Measurements from ENCODE around the gene COL26A1.
"Not testable (repeated sequence)": the region's sequence is repeated elsewhere in the genome, so short reads cannot be mapped to it uniquely, and the experiment has no call there.

COL26A1 gene

DNA sequence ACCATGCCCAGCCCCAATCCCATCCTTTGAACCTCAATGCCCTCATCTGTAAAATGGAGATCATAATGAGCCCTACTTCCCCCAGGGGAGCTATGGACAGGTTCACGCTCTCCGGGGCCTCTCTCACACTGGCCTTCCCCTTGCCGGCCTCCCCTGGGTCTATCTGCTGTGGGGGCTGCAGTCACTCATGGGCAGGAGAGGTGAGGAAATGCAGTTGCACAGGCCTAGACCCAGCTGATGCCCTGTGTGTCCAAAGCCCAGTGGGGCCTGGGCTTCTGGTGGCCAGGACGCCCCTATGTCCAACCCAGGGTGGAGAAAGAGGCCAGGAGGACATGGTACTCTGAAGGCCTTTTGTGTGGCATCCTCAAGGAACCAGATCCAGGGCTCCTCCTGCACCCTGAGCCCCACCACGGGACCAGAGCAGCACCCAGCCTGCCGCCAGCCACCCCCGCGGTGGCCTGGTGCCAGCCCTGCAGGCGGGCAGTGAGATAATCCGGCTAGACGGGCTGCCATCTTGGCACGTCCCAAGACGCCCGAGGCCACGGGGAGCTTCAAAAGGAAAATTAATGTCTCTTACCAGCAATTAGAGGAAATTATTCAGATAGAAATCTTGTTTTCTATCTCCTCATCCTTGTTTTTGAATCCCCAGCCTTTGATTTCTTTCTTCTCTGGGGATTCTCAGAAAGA is 227.4 kb downstream of the COL26A1 start:
- no peak overlapping the region for H3K4me3 ChIP-seq (ENCODE audit: low read depth, low read length)

DNA sequence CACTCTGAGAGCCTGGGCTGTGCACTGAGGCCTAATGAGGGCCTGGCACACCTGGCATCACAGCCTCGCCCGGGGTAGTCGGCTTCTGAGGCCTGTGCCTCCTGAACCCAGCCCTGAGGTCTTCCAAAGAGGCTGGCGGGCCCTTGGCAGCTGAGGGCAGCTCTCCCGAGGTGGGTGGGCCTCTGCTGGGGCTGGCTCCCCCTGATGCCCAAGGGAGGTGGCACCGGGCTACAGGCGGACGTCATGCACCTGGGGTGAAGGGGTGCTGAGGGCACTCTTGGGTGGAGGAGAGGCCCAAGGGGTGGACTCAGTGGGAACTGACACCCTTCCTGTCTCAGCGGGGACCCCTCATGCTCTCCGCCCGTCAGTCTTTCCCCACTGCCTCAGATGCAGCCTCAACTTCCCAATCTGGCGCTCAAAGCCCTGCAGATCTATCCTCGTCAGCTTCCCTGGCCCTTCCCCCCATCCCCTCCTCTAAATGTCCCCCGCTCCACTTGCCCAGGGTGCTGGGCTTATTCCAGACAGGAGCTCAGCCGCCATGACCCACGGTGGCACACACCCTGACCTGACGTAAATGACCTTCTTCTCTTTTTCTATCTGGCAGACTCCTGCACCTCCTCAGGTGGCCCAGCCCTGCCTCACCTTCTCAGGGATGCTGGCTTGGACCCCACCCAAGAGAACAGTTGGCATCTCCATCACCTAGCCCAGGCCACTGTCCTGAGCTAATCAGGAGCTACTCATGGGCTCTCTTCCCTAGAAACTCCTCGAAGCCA is 228.2 kb downstream of the COL26A1 start:
- H3K4me3 ChIP-seq (ENCODE audit: low read depth, low read length), result no peak overlapping the region

DNA sequence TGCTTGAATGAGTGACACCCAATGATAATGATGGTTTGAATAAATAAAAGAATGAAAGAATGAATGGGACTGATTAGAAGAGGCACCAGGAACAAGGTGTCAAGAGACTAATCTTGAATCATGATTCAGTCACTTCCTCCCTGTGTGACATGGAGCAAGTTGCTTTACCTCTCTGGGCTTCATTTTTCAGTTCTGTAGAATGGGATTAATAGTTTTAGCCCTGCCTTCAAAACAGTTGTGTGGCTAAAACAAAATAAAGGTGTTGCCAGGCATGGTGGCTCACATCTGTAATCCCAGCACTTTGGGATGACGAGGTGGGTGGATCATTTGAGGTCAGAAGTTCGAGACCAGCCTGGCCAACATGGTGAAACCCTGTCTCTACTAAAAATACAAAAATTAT is 228.8 kb downstream of the COL26A1 start:
- no peak overlapping the region for H3K4me3 ChIP-seq (ENCODE audit: low read depth, low read length)

DNA sequence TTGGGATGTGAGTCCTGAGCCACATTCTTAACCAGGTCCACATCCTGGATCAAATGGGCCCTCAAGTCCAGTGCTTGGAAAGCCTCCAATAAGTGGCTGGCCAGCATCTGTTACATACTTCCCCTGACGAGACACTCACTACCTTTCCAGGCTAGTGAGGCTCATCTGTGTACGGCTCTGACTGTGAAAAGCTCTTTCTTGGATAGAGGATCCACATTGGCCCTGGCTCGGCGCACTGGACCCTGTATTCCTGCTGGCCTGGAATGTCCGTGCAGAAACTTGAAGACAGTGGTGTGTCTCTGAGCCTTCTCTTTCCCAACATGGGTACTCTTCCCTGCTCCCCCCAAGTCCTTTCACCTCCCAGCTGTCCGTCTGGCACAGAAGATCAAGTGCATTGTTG is 230.9 kb downstream of the COL26A1 start:
- no peak overlapping the region for H3K4me3 ChIP-seq (ENCODE audit: low read depth, low read length)

DNA sequence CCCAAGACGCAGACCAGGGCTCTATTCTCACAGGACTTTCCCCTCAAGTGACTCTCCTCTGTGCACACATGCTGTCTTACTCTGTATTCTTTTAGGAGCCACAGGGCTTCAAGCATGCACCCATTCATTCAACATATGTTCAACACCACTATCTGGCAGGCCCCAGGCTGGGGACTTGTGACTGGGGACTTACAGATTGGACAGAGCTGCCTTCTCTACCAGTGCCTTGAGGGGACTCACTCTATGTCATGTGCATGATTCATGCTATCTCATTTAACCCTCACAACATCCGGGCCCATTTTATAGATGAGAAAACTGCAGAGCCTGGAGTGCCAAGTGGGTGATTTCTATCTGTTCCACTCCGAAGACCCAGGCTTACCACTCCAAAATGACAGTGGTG is 232.1 kb downstream of the COL26A1 start:
- no peak overlapping the region for H3K4me3 ChIP-seq (ENCODE audit: low read depth, low read length)

DNA sequence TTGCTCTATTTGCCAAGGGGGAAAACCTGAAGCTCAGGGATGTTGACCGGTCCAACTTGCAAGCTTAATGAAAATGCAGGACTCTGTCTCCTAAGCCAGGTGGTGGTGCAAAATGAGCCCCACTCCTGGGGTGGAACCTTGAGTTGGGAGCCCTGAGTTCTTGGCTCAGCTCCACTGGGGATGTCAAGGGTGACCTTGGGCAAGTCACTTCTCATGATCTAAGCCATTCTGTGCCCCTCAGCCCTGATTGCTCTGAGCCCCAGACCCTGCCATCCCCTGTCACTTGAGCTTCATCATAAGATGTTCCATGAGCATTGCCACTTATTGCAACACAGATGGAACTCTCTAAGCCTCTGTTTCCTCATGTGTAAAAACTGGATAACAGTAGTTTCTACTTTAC is 232.6 kb downstream of the COL26A1 start:
- H3K4me3 ChIP-seq (ENCODE audit: low read depth, low read length), result no peak overlapping the region

DNA sequence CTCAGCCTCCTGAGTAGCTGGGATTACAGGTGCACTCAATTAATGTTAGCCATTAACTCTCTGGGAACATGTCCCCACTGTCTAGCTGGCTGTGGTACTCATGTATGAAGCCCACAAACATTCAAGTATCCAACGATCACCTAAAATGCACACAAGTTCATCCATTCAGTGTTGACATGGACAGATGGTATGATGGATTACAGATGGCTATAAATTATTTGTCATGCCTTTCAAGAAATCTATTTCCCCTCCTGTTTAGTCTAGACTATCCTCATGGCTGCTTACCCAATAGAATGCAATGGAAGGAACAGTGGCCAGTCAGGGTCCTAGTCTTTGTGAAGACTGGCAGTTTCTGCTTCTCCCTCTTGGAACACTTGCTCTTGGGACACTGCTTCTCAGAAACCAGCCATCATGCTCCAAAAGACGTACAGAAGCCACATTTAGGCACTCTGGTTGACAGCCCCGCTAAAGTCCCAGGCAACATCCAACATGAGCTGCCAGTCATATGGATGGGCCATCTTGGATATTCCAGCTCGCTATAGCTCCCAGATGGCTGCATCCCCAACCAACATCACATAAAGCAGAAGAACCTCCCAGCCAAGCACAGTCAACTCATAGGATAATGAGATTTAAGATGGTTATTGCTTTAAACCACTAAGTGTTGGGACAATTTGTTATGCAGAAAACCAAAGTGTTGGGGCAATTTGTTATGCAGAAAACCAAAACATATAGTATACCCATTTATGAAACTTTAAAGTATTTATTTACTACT is 233.3 kb downstream of the COL26A1 start:
- no peak overlapping the region for H3K4me3 ChIP-seq (ENCODE audit: low read depth, low read length)

DNA sequence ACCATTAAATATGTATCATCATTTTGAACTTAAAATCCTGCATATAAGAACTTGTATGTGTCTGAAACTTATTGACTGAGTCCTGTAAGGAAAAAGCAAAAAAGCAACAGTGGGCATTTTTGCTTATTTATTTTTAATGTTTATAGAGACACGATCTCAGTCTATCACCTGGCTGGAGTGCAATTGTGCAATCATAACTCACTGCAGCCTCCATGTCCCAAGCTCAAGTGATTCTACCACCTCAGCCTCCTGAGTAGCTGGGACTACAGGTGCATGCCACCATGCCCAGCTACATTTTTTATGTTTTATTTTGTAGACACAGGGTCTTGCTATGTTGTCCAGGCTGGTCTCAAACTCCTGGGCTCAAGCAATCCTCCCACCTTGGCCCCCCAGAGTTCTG is 234.2 kb downstream of the COL26A1 start:
- H3K4me3 ChIP-seq (ENCODE audit: low read depth, low read length), result no peak overlapping the region

DNA sequence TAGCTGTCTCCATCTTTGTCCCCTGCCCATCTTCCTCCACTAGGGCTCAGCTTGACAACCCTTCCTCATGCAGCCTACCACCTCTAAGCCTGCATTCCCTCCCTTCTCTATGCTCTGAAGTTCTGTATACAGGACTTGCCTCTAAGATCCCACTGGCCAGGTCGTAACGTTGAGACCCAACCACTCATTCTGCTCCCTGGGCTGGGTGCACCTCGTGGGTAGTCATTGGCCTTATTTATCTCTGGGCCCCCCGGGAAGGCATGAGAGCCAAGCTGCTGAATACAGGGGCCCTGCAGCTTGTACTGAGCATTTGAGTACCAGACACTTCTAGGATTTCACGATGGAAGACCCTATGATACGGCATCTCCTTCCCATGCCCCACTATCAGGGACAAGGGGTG is 235.3 kb downstream of the COL26A1 start:
- H3K4me3 ChIP-seq (ENCODE audit: low read depth, low read length), result no peak overlapping the region

DNA sequence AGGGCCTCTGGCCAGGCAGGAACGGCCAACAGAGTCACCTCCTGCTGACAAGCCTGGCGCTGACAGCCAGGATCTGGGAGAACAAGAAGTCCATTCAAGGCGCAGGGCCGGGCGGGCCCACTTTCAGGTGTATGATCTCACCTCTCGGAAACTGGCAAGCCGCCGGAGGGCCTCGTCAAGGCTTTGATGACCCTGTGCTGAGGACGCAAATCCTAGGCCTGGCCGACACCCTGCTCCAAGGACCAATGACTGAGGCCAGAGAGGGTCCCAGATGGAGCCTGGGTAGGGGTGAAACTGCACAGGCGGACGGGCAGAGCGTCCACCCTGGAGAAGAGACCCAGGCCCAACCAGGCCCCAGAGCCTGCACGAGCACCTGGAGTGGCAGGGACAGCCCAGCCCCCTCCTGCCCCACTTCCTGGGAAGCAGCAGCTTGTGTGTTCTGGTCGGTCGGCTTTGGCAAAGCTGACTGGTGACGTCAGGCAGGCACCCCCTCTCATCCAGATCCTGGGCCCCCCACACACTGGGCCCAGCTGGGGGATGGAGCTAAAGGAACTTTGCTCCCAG is 235.8 kb downstream of the COL26A1 start:
- no peak overlapping the region for H3K4me3 ChIP-seq (ENCODE audit: low read depth, low read length)

DNA sequence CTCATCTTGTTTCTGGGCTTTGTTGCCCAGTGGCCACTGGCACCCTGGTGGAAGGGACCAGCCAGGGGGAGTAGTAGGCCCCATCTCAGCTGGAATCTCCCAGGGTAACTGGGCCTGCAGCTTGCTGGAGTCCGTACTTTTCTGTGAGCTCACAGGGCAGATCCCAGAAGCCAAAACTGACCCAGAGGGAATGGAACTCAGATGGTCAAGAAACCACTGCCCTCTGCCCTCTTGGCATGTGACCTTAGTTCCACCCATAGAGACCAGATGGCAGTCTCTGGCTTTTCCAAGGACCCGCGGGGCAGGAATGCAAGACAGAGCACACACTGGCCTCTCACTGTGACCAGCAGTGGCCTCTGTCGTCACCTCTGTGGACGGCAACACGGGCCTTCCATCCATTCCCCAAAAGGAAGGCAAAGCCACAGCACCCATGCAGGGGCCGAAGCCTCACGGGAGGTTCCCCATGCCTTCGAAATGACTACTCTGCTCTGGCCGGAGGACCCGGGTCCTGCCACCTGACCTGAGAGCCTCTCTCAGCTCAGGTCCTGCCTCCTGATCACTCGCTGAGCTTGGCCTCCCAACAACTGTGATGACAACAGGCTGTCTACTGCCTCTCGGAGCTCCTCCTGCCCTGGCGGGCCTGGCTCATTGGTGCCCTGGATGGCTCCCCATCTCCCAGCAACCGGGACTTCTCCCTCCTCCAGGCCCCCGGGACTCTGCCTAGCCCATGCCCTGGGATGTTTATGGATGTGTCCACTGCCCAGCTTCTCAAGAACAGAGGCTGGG is 236.5 kb downstream of the COL26A1 start:
- H3K4me3 ChIP-seq (ENCODE audit: low read depth, low read length), result no peak overlapping the region

DNA sequence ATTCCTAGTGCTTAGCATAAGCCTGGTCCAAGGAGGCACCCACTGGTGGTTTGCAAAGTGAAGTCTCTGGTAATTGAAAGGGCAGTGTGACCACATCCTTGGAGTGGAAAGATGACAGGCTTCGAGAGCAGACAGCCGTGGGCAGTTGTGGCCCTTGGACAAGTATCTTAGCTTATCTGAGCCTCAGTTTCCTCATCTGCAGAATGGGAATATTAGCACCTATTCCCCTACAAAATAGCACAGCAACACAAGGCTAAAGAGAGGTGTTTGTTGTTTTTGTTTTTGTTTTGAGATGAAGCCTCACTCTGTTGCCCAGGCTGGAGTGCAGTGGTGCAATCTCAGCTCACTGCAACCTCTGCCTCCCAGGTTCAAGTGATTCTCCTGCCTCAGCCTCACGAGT is 237.1 kb downstream of the COL26A1 start:
- no peak overlapping the region for H3K4me3 ChIP-seq (ENCODE audit: low read depth, low read length)

DNA sequence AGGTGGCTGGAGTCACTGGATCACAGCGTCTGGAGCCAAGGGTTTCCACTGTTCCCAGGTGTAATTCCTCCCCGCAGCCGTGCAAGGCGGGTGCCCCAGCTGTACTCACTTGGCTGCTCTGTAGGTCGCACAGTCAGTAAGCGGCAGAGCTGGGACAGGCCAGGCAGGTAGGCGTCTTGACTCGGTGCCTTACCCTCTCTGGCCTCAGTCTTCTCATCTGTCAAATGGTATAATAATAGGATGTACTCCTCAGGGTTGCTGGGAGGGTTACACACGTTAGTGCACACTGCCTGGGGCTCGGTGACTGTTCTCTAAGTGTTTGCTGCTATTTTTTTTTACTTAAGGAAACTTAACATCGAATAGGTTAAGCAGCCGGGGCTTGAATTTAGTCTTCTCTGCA is 239.4 kb downstream of the COL26A1 start:
- H3K4me3 ChIP-seq (ENCODE audit: low read depth, low read length), result no peak overlapping the region

DNA sequence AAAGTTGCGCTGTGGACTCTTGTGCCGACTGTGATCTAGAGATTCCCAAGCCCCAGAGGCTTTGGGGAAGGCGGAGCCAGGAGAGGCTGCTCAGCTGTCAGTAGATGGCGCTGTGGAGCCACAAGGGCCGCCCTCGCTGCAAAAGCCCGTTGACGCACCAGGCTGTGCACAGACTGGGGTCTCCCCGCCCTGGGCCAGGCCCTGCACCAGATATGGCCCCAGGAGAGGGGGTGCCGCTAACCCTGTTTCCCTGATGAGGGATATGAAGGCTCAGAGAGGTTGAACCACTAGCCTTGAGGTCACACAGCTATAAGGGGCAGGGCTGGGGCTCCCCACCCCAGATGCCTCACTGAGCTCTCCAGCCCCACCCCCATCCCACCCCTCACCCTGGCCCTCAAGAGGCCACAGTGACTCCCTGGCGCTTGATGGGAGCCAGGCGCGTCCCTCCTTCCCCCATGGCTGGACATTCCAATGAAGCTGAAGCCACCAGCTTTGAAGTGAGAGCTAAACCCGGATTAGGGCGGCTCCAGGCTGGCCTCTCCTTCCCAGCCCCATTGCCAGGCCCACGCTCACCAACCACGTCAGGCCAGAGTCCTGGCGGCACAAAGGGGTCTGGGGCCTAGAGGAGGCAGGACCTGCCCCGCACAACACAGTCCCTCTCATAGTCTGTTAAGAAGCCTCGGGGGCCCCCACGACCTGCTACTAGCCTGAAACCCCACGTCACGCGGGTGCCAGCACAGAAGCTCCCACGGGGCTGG is 240.0 kb downstream of the COL26A1 start:
- no peak overlapping the region for H3K4me3 ChIP-seq (ENCODE audit: low read depth, low read length)

DNA sequence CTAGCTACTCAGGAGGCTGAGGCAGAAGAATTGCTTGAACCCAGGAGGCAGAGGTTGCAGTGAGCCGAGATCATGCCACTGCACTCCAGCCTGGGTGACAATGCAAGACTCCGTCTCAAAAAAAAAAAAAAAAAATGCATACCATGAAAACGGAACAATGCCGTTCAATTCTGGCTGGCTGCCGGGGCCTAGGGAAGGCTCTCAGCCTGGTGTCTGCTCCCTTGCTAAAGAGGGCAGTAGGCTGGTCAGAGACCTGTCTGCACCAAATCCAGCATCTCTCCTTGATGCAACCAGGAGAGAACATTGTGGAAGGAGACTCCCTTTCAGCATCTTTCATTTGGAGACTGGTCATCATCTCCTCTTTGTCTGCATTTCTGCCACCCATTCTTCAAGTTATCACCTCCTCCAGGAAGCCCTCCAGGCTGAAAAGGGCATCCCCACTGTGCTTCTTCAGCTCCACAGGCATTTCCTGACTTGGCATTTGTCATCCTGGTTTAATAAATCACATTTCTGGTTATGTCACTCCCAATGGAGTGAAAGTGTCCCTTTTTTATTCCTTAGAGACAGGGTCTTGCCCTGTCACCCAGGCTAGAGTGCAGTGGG is 241.8 kb downstream of the COL26A1 start:
- H3K4me3 ChIP-seq (ENCODE audit: low read depth, low read length), result no peak overlapping the region

DNA sequence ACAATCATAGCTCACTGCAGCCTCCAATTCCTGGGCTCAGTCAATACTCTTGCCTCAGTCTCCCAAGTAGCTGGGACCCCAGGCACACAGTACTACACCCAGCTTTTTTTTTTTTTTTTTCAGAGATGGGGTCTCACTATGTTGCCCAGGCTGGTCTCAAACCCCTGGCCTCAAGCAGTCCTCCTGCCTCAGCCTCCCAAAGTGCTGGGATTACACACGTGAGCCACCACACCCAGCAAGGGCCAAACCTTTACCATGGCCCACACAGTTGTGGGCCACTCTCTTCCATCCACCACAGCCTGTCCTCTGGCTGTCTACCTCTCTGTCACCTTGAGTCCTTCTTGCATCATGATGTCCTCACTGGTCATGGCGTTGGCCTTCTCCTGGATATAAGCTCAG is 242.3 kb downstream of the COL26A1 start:
- not testable (repeated sequence) for H3K4me3 ChIP-seq (ENCODE audit: low read depth, low read length)

DNA sequence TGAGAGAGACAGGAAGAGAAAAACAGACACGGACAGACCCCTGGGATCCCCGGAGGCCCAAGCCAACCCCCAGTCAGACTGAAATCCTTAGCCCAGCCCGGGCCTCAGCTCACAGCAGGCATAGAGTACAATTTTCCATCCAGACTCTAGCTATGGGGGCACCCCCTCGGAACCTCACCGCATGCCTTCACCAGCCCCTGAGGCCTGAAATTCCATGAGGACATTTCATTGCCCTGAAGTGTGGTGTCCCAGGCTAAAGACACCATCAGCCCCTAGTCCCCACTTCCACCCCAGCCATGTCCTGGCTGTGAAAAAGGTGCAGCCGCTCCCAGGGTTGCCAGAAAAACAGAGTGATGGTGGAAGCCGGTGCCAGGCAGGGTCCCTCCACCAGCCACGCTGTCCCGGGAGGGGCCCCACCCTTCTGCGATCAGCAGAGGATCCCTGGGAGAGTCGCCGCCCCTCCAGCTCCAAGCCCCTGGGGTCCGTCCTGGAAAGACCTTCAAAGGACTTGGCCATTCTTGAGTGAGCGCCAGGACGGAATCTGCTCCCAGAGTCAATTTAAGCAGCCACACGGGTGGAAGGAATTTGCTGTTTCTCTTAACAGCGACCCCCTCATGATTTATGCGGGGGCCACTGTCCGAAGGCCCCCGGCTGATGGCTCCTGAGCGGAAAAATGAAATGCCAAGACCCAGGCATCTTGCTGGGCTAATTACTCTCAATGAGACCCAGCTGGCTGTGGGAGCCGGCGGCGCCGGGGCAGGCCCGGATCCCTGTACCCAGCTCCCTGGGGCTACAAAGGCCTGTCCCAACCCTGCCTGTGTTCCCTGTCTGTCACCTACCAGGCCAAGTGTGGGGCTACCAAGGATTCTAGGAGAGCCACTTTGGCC is 243.2 kb downstream of the COL26A1 start:
- H3K4me3 ChIP-seq (ENCODE audit: low read depth, low read length), result no peak overlapping the region

DNA sequence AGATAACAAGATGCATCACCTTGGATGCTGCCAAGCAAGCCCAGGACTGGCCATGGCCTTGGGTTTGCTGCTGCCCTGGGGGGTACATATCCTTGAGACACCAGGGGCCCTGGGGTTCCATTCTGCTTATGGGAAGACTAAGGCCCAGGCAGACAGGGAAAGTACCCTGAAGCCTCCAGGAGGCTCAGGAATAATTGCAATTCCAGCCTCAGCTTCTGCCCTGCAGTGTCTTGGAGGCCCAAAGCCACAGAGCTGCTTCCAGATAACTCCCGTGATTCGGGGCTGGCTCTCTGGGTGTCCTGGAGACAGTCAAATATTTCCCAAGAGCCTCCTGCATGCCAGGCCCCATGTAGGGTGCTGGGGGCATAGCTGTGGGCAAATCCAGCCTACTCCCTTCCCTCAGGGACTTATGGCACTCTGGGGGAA is 243.8 kb downstream of the COL26A1 start:
- H3K4me3 ChIP-seq (ENCODE audit: low read depth, low read length), result no peak overlapping the region
